SK-N-SH treated with all-trans-retinoic acid at 6 μM for 48 hours (cell line): ENCODE data around the gene USP7.

Experiments used
- ATAC-seq: fragments of 200-7000 bp; cut with Tn5 transposase; 3 replicates; pipeline ENCODE4 v1.9.1; 2020; ENCODE audit warnings: mild to moderate bottlenecking, moderate library complexity
- ARNTL ChIP-seq: fragments of 450-650 bp; formaldehyde crosslinking; IDR thresholded peaks from 2 replicates; pipeline ENCODE4 v1.5.0; 2020; ENCODE audit warnings: low read depth, mild to moderate bottlenecking, moderate library complexity, borderline replicate concordance
- BACH2 ChIP-seq: fragments of 250-450 bp; sonication (Bioruptor Pico); IDR thresholded peaks from 2 replicates; pipeline ENCODE4 v1.9.0; 2021; ENCODE audit warnings: mild to moderate bottlenecking, borderline replicate concordance
- CSDC2 ChIP-seq: fragments of 250-450 bp; sonication (Bioruptor Pico); IDR thresholded peaks from 2 replicates; pipeline ENCODE4 v1.5.0; 2020; ENCODE audit warnings: mild to moderate bottlenecking, moderate library complexity
- ESRRG ChIP-seq: fragments of 250-450 bp; sonication (Bioruptor Pico); IDR thresholded peaks from 2 replicates; pipeline ENCODE4 v1.6.1; 2021; ENCODE audit warnings: mild to moderate bottlenecking
- GLIS3 ChIP-seq: fragments of 250-450 bp; sonication (Bioruptor Pico); IDR thresholded peaks from 2 replicates; pipeline ENCODE4 v1.5.0; 2020; ENCODE audit warnings: mild to moderate bottlenecking, moderate library complexity
- ISL1 ChIP-seq: fragments of 250-450 bp; sonication (Bioruptor Pico); IDR thresholded peaks from 2 replicates; pipeline ENCODE4 v2.1.2; 2022; ENCODE audit warnings: mild to moderate bottlenecking, moderate library complexity
- OSR1 ChIP-seq: fragments of 250-450 bp; sonication (Bioruptor Pico); IDR thresholded peaks from 2 replicates; pipeline ENCODE4 v1.8.0; 2022; ENCODE audit warnings: moderate library complexity, mild to moderate bottlenecking, inconsistent platforms
- PPARA ChIP-seq: fragments of 250-450 bp; sonication (Bioruptor Pico); IDR thresholded peaks from 2 replicates; pipeline ENCODE4 v1.5.0; 2020; ENCODE audit warnings: mild to moderate bottlenecking, borderline replicate concordance
- RARB ChIP-seq: fragments of 250-450 bp; sonication (Bioruptor Pico); IDR thresholded peaks from 2 replicates; pipeline ENCODE4 v1.8.0; 2021; ENCODE audit warnings: mild to moderate bottlenecking, moderate library complexity
- TCF4 ChIP-seq: fragments of 250-450 bp; sonication (Bioruptor Pico); IDR thresholded peaks from 2 replicates; pipeline ENCODE4 v1.8.0; 2021; ENCODE audit warnings: mild to moderate bottlenecking, moderate library complexity, borderline replicate concordance
- TOX ChIP-seq: fragments of 250-450 bp; sonication (Bioruptor Pico); IDR thresholded peaks from 2 replicates; pipeline ENCODE4 v1.8.0; 2021; ENCODE audit warnings: mild to moderate bottlenecking, moderate library complexity, borderline replicate concordance
- ZC3H10 ChIP-seq: fragments of 250-450 bp; sonication (Bioruptor Pico); IDR thresholded peaks from 2 replicates; pipeline ENCODE4 v1.5.1; 2021; ENCODE audit warnings: mild to moderate bottlenecking, moderate library complexity
- ZFP3 ChIP-seq: fragments of 250-450 bp; sonication (Bioruptor Pico); IDR thresholded peaks from 2 replicates; pipeline ENCODE4 v1.5.0; 2020; ENCODE audit warnings: mild to moderate bottlenecking, moderate library complexity
- ZFP30 ChIP-seq: fragments of 450-650 bp; formaldehyde crosslinking; IDR thresholded peaks from 2 replicates; pipeline ENCODE4 v1.5.0; 2022; ENCODE audit warnings: mild to moderate bottlenecking, moderate library complexity
- ZNF565 ChIP-seq: fragments of 450-650 bp; formaldehyde crosslinking; conservative IDR thresholded peaks from 2 replicates; pipeline ENCODE4 v1.5.0; 2020; ENCODE audit warnings: low read depth, mild to moderate bottlenecking, moderate library complexity
- ZNF70 ChIP-seq: fragments of 450-650 bp; formaldehyde crosslinking; IDR thresholded peaks from 2 replicates; pipeline ENCODE4 v1.5.0; 2020; ENCODE audit warnings: mild to moderate bottlenecking, moderate library complexity
- ZNF8 ChIP-seq: fragments of 450-650 bp; formaldehyde crosslinking; IDR thresholded peaks from 2 replicates; pipeline ENCODE4 v1.5.0; 2020; ENCODE audit warnings: mild to moderate bottlenecking, moderate library complexity
- TF ChIP-seq, protein P1 (sequence below): fragments of 250-450 bp; sonication (Bioruptor Pico); IDR thresholded peaks from 2 replicates; pipeline ENCODE4 v1.5.1; 2020; ENCODE audit warnings: low read depth, mild to moderate bottlenecking, moderate library complexity
- TF ChIP-seq, protein P2 (sequence below): fragments of 250-450 bp; sonication (Bioruptor Pico); IDR thresholded peaks from 2 replicates; pipeline ENCODE4 v1.5.0; 2020; ENCODE audit warnings: mild to moderate bottlenecking, moderate library complexity
- TF ChIP-seq, protein P3 (sequence below): fragments of 250-450 bp; sonication (Bioruptor Pico); IDR thresholded peaks from 2 replicates; pipeline ENCODE4 v1.8.0; 2021; ENCODE audit warnings: low read depth, mild to moderate bottlenecking, moderate library complexity, borderline replicate concordance
- TF ChIP-seq, protein P4 (sequence below): fragments of 250-450 bp; sonication (Bioruptor Pico); IDR thresholded peaks from 2 replicates; pipeline ENCODE4 v1.8.0; 2020; ENCODE audit warnings: mild to moderate bottlenecking, moderate library complexity, borderline replicate concordance
- TF ChIP-seq, protein P5 (sequence below): fragments of 250-450 bp; sonication (Bioruptor Pico); IDR thresholded peaks from 2 replicates; pipeline ENCODE4 v1.5.1; 2021; ENCODE audit warnings: mild to moderate bottlenecking, moderate library complexity

USP7 gene

DNA sequence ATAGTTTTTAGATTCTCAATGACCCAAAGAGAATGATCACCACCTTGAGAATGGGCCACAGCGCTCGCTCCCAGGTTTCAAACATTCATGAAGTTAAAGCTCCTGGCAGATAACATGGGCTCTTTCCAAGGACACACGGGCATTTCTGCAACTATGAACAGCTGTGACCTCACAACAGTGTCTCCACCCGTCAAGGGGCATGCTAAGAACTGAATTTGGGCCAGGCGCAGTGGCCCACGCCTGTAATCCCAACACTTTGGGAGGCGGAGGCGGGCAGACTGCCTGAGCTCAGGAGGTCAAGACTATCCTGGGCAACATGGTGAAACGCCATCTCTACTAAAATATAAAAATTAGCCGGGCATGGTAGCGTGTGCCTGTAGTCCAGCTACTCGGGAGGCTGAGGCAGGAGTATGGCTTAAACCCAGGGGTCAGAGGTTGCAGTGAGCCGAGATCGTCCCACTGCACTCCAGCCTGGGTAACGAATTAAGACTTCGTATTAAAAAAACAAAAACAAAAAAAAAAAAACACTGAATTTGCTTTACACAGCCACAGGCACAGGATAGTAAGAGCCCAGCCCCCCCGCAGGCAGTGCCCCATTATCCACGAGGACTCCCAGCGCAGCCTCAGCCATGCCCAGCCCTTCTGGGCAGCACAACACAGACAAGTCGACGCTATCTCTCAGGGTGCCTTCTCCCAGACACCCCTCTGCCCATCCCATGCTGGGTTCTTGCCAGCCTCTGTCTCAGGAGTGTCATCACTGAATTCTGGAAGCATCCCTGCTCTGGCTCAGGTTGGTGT is 7.2 kb downstream of the USP7 start:
- ATAC-seq, result no peak
- TF ChIP-seq OSR1 (CRISPR knock-in tag) (no peak), ZFP3 (CRISPR knock-in tag) (no peak), ESRRG (CRISPR knock-in tag) (no peak), ARNTL (CRISPR knock-in tag) (no peak), TOX (no peak), ZC3H10 (CRISPR knock-in tag) (no peak), TCF4 (no peak), BACH2 (CRISPR knock-in tag) (no peak), ZFP30 (CRISPR knock-in tag) (no peak), GLIS3 (CRISPR knock-in tag) (no peak), ZNF565 (CRISPR knock-in tag) (no peak), ZNF8 (CRISPR knock-in tag) (no peak), PPARA (CRISPR knock-in tag) (no peak)
- TF ChIP-seq, protein P1, sequence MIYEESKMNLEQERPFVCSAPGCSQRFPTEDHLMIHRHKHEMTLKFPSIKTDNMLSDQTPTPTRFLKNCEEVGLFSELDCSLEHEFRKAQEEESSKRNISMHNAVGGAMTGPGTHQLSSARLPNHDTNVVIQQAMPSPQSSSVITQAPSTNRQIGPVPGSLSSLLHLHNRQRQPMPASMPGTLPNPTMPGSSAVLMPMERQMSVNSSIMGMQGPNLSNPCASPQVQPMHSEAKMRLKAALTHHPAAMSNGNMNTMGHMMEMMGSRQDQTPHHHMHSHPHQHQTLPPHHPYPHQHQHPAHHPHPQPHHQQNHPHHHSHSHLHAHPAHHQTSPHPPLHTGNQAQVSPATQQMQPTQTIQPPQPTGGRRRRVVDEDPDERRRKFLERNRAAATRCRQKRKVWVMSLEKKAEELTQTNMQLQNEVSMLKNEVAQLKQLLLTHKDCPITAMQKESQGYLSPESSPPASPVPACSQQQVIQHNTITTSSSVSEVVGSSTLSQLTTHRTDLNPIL, result no peak

DNA sequence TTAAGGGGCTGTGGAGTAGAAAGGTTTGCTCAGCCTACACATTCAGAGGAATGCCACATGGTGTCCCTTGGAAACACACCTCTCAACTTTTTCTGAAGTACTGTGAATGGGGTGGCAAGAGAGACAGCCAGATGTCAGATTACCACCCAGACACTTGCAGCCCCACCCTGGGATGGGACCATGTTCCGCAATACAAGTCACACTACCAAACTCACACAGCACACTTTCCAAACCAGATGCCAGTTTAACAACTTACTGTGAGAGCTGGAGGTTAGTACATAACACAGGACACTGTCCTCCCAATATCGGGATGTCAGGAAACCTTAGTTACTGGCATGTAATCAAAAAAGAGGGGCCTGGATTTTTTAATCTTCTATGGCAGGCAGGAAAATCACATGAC is 7.9 kb downstream of the USP7 start:
- ATAC-seq, result peak; percentile 31; the same call in 2 of the 3 replicates
- TF ChIP-seq ZNF70 (no peak), TCF4 (0 out of 2 replicates have a peak, but pooled peaks have one; percentile 25), TOX (no peak), ESRRG (CRISPR knock-in tag) (no peak)
- TF ChIP-seq, protein P2, sequence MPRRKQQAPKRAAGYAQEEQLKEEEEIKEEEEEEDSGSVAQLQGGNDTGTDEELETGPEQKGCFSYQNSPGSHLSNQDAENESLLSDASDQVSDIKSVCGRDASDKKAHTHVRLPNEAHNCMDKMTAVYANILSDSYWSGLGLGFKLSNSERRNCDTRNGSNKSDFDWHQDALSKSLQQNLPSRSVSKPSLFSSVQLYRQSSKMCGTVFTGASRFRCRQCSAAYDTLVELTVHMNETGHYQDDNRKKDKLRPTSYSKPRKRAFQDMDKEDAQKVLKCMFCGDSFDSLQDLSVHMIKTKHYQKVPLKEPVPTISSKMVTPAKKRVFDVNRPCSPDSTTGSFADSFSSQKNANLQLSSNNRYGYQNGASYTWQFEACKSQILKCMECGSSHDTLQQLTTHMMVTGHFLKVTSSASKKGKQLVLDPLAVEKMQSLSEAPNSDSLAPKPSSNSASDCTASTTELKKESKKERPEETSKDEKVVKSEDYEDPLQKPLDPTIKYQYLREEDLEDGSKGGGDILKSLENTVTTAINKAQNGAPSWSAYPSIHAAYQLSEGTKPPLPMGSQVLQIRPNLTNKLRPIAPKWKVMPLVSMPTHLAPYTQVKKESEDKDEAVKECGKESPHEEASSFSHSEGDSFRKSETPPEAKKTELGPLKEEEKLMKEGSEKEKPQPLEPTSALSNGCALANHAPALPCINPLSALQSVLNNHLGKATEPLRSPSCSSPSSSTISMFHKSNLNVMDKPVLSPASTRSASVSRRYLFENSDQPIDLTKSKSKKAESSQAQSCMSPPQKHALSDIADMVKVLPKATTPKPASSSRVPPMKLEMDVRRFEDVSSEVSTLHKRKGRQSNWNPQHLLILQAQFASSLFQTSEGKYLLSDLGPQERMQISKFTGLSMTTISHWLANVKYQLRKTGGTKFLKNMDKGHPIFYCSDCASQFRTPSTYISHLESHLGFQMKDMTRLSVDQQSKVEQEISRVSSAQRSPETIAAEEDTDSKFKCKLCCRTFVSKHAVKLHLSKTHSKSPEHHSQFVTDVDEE, result 0 out of 2 replicates have a peak, but pooled peaks have one; percentile 49
- TF ChIP-seq, all 23 proteins: peak for 2

DNA sequence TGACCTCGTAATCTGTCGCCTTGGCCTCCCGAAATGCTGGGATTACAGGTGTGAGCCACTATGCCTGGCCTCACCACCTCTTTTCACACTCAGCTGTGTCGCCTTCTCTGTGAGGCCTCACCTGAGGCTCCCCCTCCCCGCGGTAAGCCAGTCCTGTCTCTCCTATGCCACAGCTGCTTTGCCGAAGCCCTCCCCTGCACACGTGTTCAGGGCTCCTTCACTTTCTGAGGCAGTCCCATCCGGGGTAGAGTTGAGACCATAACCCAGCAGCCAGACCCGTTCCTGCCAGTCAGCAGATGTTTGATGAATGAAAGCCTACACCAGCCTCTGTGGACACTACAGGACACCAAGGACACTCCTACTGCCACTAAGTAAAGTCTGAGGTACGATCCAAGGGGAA is 10.6 kb downstream of the USP7 start:
- no peak for ATAC-seq
- TF ChIP-seq ZFP30 (CRISPR knock-in tag) (no peak), ISL1 (no peak), GLIS3 (CRISPR knock-in tag) (no peak), ARNTL (CRISPR knock-in tag) (no peak), PPARA (CRISPR knock-in tag) (no peak), ZNF8 (CRISPR knock-in tag) (no peak), RARB (no peak), ZC3H10 (CRISPR knock-in tag) (no peak), ZFP3 (CRISPR knock-in tag) (no peak), ESRRG (CRISPR knock-in tag) (no peak), OSR1 (CRISPR knock-in tag) (no peak), CSDC2 (CRISPR knock-in tag) (no peak), BACH2 (CRISPR knock-in tag) (no peak), ZNF565 (CRISPR knock-in tag) (no peak), TCF4 (no peak)
- TF ChIP-seq, protein P3, sequence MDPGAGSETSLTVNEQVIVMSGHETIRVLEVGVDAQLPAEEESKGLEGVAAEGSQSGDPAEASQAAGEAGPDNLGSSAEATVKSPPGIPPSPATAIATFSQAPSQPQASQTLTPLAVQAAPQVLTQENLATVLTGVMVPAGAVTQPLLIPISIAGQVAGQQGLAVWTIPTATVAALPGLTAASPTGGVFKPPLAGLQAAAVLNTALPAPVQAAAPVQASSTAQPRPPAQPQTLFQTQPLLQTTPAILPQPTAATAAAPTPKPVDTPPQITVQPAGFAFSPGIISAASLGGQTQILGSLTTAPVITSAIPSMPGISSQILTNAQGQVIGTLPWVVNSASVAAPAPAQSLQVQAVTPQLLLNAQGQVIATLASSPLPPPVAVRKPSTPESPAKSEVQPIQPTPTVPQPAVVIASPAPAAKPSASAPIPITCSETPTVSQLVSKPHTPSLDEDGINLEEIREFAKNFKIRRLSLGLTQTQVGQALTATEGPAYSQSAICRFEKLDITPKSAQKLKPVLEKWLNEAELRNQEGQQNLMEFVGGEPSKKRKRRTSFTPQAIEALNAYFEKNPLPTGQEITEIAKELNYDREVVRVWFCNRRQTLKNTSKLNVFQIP (CRISPR knock-in tag), result no peak
- TF ChIP-seq, protein P1, result no peak
- TF ChIP-seq, protein P4, sequence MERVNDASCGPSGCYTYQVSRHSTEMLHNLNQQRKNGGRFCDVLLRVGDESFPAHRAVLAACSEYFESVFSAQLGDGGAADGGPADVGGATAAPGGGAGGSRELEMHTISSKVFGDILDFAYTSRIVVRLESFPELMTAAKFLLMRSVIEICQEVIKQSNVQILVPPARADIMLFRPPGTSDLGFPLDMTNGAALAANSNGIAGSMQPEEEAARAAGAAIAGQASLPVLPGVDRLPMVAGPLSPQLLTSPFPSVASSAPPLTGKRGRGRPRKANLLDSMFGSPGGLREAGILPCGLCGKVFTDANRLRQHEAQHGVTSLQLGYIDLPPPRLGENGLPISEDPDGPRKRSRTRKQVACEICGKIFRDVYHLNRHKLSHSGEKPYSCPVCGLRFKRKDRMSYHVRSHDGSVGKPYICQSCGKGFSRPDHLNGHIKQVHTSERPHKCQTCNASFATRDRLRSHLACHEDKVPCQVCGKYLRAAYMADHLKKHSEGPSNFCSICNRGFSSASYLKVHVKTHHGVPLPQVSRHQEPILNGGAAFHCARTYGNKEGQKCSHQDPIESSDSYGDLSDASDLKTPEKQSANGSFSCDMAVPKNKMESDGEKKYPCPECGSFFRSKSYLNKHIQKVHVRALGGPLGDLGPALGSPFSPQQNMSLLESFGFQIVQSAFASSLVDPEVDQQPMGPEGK (CRISPR knock-in tag), result no peak
- TF ChIP-seq, protein P5, sequence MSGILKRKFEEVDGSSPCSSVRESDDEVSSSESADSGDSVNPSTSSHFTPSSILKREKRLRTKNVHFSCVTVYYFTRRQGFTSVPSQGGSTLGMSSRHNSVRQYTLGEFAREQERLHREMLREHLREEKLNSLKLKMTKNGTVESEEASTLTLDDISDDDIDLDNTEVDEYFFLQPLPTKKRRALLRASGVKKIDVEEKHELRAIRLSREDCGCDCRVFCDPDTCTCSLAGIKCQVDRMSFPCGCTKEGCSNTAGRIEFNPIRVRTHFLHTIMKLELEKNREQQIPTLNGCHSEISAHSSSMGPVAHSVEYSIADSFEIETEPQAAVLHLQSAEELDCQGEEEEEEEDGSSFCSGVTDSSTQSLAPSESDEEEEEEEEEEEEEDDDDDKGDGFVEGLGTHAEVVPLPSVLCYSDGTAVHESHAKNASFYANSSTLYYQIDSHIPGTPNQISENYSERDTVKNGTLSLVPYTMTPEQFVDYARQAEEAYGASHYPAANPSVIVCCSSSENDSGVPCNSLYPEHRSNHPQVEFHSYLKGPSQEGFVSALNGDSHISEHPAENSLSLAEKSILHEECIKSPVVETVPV (CRISPR knock-in tag), result no peak
